Measurements from ENCODE around the gene PCDHGA2. TPM values are rescaled to one million over a fixed set of nuclear protein-coding genes. Genes with fewer than 3 reads are reported as not detected.
"Not testable (repeated sequence)": the region's sequence is repeated elsewhere in the genome, so short reads cannot be mapped to it uniquely, and the experiment has no call there.

The PCDHGA2 gene
- total RNA-seq, 1 donor from 2014 or later = 0.71 TPM

GRCh38 chr5:141374627-141375026 lies 36.1 kb downstream of the PCDHGA2 start:
- TF ChIP-seq CTCF (IDR thresholded peaks at IDR 0.05) (no peak), EZH2 (IDR thresholded peaks at IDR 0.05) (no peak), EZH2phosphoT487 (IDR thresholded peaks at IDR 0.05) (no peak)
- H2AFZ ChIP-seq (replicated peaks) = no peak overlapping the region
- Mint-ChIP-seq H3K27ac (no peak overlapping the region), H3K36me3 (peaks cover 4% of the 10 kb centered on the region), H3K9me3 (peaks cover 50% of the 10 kb centered on the region), H3K4me3 (no peak overlapping the region), H3K27me3 (ENCODE audit: insufficient read depth, low read depth) (peaks cover 9% of the 10 kb centered on the region), H3K4me1 (no peaks in the 10 kb centered on the region)
- no peaks in the 10 kb centered on the region for H3K79me2 ChIP-seq (ENCODE audit: low read depth)
- no peak overlapping the region for H3K9ac ChIP-seq
- H3K4me2 ChIP-seq = no peak overlapping the region
- H3F3A ChIP-seq (ENCODE audit: low read depth) = no peaks in the 10 kb centered on the region
- H3K27me3 ChIP-seq = no peaks in the 10 kb centered on the region
- no peak overlapping the region for H3K27ac ChIP-seq
- H3K9me3 ChIP-seq (ENCODE audit: low read depth) = peaks cover 3% of the 10 kb centered on the region
- H3K4me1 ChIP-seq = no peaks in the 10 kb centered on the region
- no peak overlapping the region for H3K4me3 ChIP-seq
- no peaks in the 10 kb centered on the region for H4K20me1 ChIP-seq (ENCODE audit: low read depth)
- no peak for DNase-seq (ENCODE audit: low spot score)
- no peaks in the 10 kb centered on the region for H3K36me3 ChIP-seq

GRCh38 chr5:141375444-141376155 lies 37.0 kb downstream of the PCDHGA2 start:
- H3K9me3 ChIP-seq (ENCODE audit: low read depth); H4K20me1 ChIP-seq (ENCODE audit: low read depth); H3K36me3 Mint-ChIP-seq; H3K27me3 ChIP-seq; H3K4me3 ChIP-seq; H3K79me2 ChIP-seq (ENCODE audit: low read depth); H3F3A ChIP-seq (ENCODE audit: low read depth); H3K4me3 Mint-ChIP-seq; H3K27ac ChIP-seq; H3K4me1 Mint-ChIP-seq; H3K36me3 ChIP-seq; H3K4me2 ChIP-seq; H3K27me3 Mint-ChIP-seq (ENCODE audit: insufficient read depth, low read depth); H3K4me1 ChIP-seq; H2AFZ ChIP-seq (replicated peaks); H3K27ac Mint-ChIP-seq; DNase-seq (ENCODE audit: low spot score); H3K9ac ChIP-seq: not testable (repeated sequence)
- peaks cover 48% of the 10 kb centered on the region for H3K9me3 Mint-ChIP-seq

- peaks cover 3% of the 10 kb centered on the region for H3K9me3 ChIP-seq (ENCODE audit: low read depth)
- H3K27ac ChIP-seq = no peak within 1 kb of the TSS
- Mint-ChIP-seq H3K4me1 (no peaks in the 10 kb centered on the region), H3K27ac (no peak within 1 kb of the TSS), H3K9me3 (peaks cover 53% of the 10 kb centered on the region), H3K27me3 (ENCODE audit: insufficient read depth, low read depth) (peaks cover 5% of the 10 kb centered on the region), H3K4me3 (no peak within 1 kb of the TSS), H3K36me3 (no peaks in the 10 kb centered on the region)
- H3K4me1 ChIP-seq = no peaks in the 10 kb centered on the region
- no peak within 1 kb of the TSS for H3K4me2 ChIP-seq
- H3K36me3 ChIP-seq = no peaks in the 10 kb centered on the region
- H4K20me1 ChIP-seq (ENCODE audit: low read depth) = no peaks in the 10 kb centered on the region
- no peak within 1 kb of the TSS for H2AFZ ChIP-seq (replicated peaks)
- H3K79me2 ChIP-seq (ENCODE audit: low read depth) = no peaks in the 10 kb centered on the region
- H3K4me3 ChIP-seq = no peak within 1 kb of the TSS
- DNase-seq (ENCODE audit: low spot score) = no peak
- no peaks in the 10 kb centered on the region for H3F3A ChIP-seq (ENCODE audit: low read depth)
- no peaks in the 10 kb centered on the region for H3K27me3 ChIP-seq
- TF ChIP-seq EZH2phosphoT487 (IDR thresholded peaks at IDR 0.05) (no peak), EZH2 (IDR thresholded peaks at IDR 0.05) (no peak), CTCF (IDR thresholded peaks at IDR 0.05) (no peak)
- no peak within 1 kb of the TSS for H3K9ac ChIP-seq
These were observed 44.1 kb downstream of the PCDHGA2 start, which contains the start of gene PCDHGA7 for GRCh38 chr5:141382469-141383294. PCDHGA7 (plus strand) TSS chr5:141382742; CDS start chr5:141382900, 158 bp downstream.

GRCh38 chr5:141383345-141383744 lies 44.8 kb downstream of the PCDHGA2 start:
- no peaks in the 10 kb centered on the region for H3K27me3 ChIP-seq
- H3K36me3 ChIP-seq = no peaks in the 10 kb centered on the region
- H3K4me1 Mint-ChIP-seq = no peaks in the 10 kb centered on the region
- DNase-seq (ENCODE audit: low spot score) = no peak
- no peak overlapping the region for H2AFZ ChIP-seq (replicated peaks)
- H3K9me3 ChIP-seq (ENCODE audit: low read depth) = peaks cover 3% of the 10 kb centered on the region
- H4K20me1 ChIP-seq (ENCODE audit: low read depth) = no peaks in the 10 kb centered on the region
- H3K4me3 Mint-ChIP-seq = no peak overlapping the region
- no peak overlapping the region for H3K9ac ChIP-seq
- no peak overlapping the region for H3K4me3 ChIP-seq
- TF ChIP-seq EZH2phosphoT487 (IDR thresholded peaks at IDR 0.05) (no peak), CTCF (IDR thresholded peaks at IDR 0.05) (no peak), EZH2 (IDR thresholded peaks at IDR 0.05) (no peak)
- H3K79me2 ChIP-seq (ENCODE audit: low read depth) = no peaks in the 10 kb centered on the region
- H3K27ac ChIP-seq = no peak overlapping the region
- H3K4me2 ChIP-seq = no peak overlapping the region
- no peaks in the 10 kb centered on the region for H3K4me1 ChIP-seq
- peaks cover 56% of the 10 kb centered on the region for H3K9me3 Mint-ChIP-seq
- H3K36me3 Mint-ChIP-seq = peaks cover under 1% of the 10 kb centered on the region
- H3K27ac Mint-ChIP-seq = no peak overlapping the region
- peaks cover 4% of the 10 kb centered on the region for H3K27me3 Mint-ChIP-seq (ENCODE audit: insufficient read depth, low read depth)
- H3F3A ChIP-seq (ENCODE audit: low read depth) = no peaks in the 10 kb centered on the region

Measured in neural progenitor cell (in vitro differentiated cells).